GM19468 (cell line): Measurements from ENCODE around the gene ACD.
A peak's percentile ranks its signal among the peaks of the same experiment; 100 is the strongest.

Source experiments
- ATAC-seq: cut with Tn5 transposase; IDR thresholded peaks from one replicate; pipeline ENCODE4 v1.9.1; 2021; ENCODE audit warnings: mild to moderate bottlenecking, moderate library complexity, moderate number of reproducible peaks; ENCODE audit not compliant: unreplicated experiment; ENCODE audit errors: extremely low read depth

ACD gene

GRCh38 chr16:67663151-67663876, 3.3 kb upstream of the ACD start:
- no peak for ATAC-seq

- no peak for ATAC-seq
Measured at GRCh38 chr16:67662653-67663010, 2.6 kb upstream of the ACD start.

GRCh38 chr16:67661886-67662652, 2.0 kb upstream of the ACD start:
- no peak for ATAC-seq

GRCh38 chr16:67661101-67661761, 1.2 kb upstream of the ACD start:
- ATAC-seq: no peak

GRCh38 chr16:67660564-67661028, 536 bp upstream of the ACD start, which contains the start of gene PARD6A:
Gene PARD6A (plus strand): TSS chr16:67660960. CDS start chr16:67661039, 79 bp downstream.
- ATAC-seq: peak; percentile 32

GRCh38 chr16:67658849-67659674, 998 bp downstream of the ACD start:
- ATAC-seq: no peak

GRCh38 chr16:67657751-67658518, 2.1 kb downstream of the ACD start:
- no peak for ATAC-seq

- ATAC-seq: no peak
Measured at GRCh38 chr16:67657017-67657608, 2.9 kb downstream of the ACD start.

GRCh38 chr16:67656344-67657016, 3.6 kb downstream of the ACD start:
- ATAC-seq: no peak

- no peak for ATAC-seq
Measured at GRCh38 chr16:67655363-67655762, 4.7 kb downstream of the ACD start.

GRCh38 chr16:67654403-67654911, 5.6 kb downstream of the ACD start:
- no peak for ATAC-seq

- no peak for ATAC-seq
Measured at GRCh38 chr16:67653789-67654402, 6.2 kb downstream of the ACD start.

GRCh38 chr16:67653128-67653788, 6.8 kb downstream of the ACD start:
- no peak for ATAC-seq

GRCh38 chr16:67652578-67653127, 7.4 kb downstream of the ACD start:
- ATAC-seq: no peak

- no peak for ATAC-seq
Measured at GRCh38 chr16:67651847-67652246, 8.2 kb downstream of the ACD start.

GRCh38 chr16:67651039-67651438, 9.0 kb downstream of the ACD start:
- no peak for ATAC-seq

GRCh38 chr16:67650023-67650422, 10.0 kb downstream of the ACD start:
- ATAC-seq: no peak
